Keratinocyte (primary cell): ENCODE measurements around the gene MAPK12. TPM values are rescaled to one million over a fixed set of nuclear protein-coding genes. Genes with fewer than 3 reads are reported as not detected.

Experiments used
- DNase-seq: peaks from one replicate; pipeline ENCODE4 v3.0.0-alpha.2; 2011; ENCODE audit warnings: low read depth, missing footprints, low spot score
- FAIRE-seq: peaks from 2 replicates; lab custom pipeline; 2011; peaks lifted over from hg19 to GRCh38; lab: Jason Lieb, UNC
- H2AFZ ChIP-seq: 2 replicates; pipeline ENCODE4 v1.6.0; 2012; ENCODE audit warnings: low read length, control low read depth, inconsistent platforms; ENCODE audit not compliant: control insufficient read depth
- H3K27ac ChIP-seq: 2 replicates; pipeline ENCODE4 v1.5.1; 2011; ENCODE audit warnings: low read length; ENCODE audit not compliant: control insufficient read depth, insufficient read depth
- H3K27me3 ChIP-seq: 3 replicates; pipeline ENCODE4 v1.6.0; 2011; ENCODE audit warnings: low read length; ENCODE audit not compliant: control insufficient read depth, insufficient read depth; ENCODE audit errors: extremely low read depth
- H3K36me3 ChIP-seq, 2 experiments: 2 replicates in 1 of 2; 3 replicates in 1 of 2; pipeline ENCODE4 v1.5.1; 2011; ENCODE audit warnings: low read length in 2 of 2, mild to moderate bottlenecking in 1 of 2; ENCODE audit not compliant: control insufficient read depth in 2 of 2, insufficient read depth in 2 of 2; ENCODE audit errors: extremely low read depth in 1 of 2
- H3K4me1 ChIP-seq: 3 replicates; pipeline ENCODE4 v1.5.1; 2011; ENCODE audit warnings: low read length; ENCODE audit not compliant: control insufficient read depth, insufficient read depth; ENCODE audit errors: extremely low read depth
- H3K4me2 ChIP-seq: 3 replicates; pipeline ENCODE4 v1.6.0; 2011; ENCODE audit warnings: low read depth, low read length; ENCODE audit not compliant: control insufficient read depth, insufficient read depth; ENCODE audit errors: extremely low read depth
- H3K4me3 ChIP-seq, 3 experiments: fragments of 200-600 bp in 1 of 3; sonication (generic) in 1 of 3; 2 replicates in 2 of 3; 3 replicates in 1 of 3; pipeline ENCODE4 v1.5.1; 2011 to 2016; ENCODE audit warnings: low read length in 3 of 3, mild to moderate bottlenecking in 3 of 3, control low read depth in 2 of 3, inconsistent platforms in 1 of 3, low read depth in 1 of 3, mixed read lengths in 1 of 3, mixed run types in 1 of 3, moderate library complexity in 1 of 3; ENCODE audit not compliant: control insufficient read depth in 2 of 3, insufficient read depth in 2 of 3; ENCODE audit errors: extremely low read depth in 1 of 3
- H3K79me2 ChIP-seq: 2 replicates; pipeline ENCODE4 v1.6.0; 2012; ENCODE audit warnings: low read length; ENCODE audit not compliant: control insufficient read depth, insufficient read depth
- H3K9ac ChIP-seq: 3 replicates; pipeline ENCODE4 v1.6.0; 2011; ENCODE audit warnings: low read length; ENCODE audit not compliant: control insufficient read depth, insufficient read depth; ENCODE audit errors: extremely low read depth
- H3K9me1 ChIP-seq: 3 replicates; pipeline ENCODE4 v1.6.0; 2011; ENCODE audit warnings: low read length; ENCODE audit not compliant: control insufficient read depth, insufficient read depth; ENCODE audit errors: extremely low read depth
- H3K9me3 ChIP-seq: 2 replicates; pipeline ENCODE4 v1.5.1; 2012; ENCODE audit warnings: low read depth, low read length; ENCODE audit not compliant: control insufficient read depth
- H4K20me1 ChIP-seq: 3 replicates; pipeline ENCODE4 v1.6.0; 2011; ENCODE audit warnings: low read length; ENCODE audit not compliant: control insufficient read depth, insufficient read depth; ENCODE audit errors: extremely low read depth
- EZH2 ChIP-seq: IDR thresholded peaks from one replicate; pipeline ENCODE4 v1.6.1; 2012; ENCODE audit warnings: inconsistent platforms, mild to moderate bottlenecking, low read length, moderate library complexity
- dilution Hi-C: fragments of 300-500 bp; cut with MboI; formaldehyde crosslinking; loops from one replicate; pipeline ENCODE4 v1.7.0; 2020; ENCODE audit warnings: low sequenced_read_pairs; ENCODE audit not compliant: extremely low pct_ligation_motif_present
- polyA plus RNA-seq, 5 experiments: library from polyadenylated mRNA; depleted of rRNA in 3 of 5; stranded (reverse) in 3 of 5; stranded (forward) in 1 of 5; unstranded in 1 of 5; fragments of >200 nt; gene quantifications; 1 replicate in 1 of 5; 2 replicates in 3 of 5; 3 replicates in 1 of 5; pipeline versions ENCODE4 v1.2.1 to v1.2.3, GENCODE V29; 2011 to 2012; ENCODE audit warnings: missing spikeins in 2 of 5, low read depth in 1 of 5, low replicate concordance in 1 of 5
- TF ChIP-seq, protein P1 (sequence below), 3 experiments: IDR thresholded peaks in 1 of 3; conservative IDR thresholded peaks in 1 of 3; optimal IDR thresholded peaks in 1 of 3; 2 replicates in 2 of 3; 3 replicates in 1 of 3; pipeline versions ENCODE3 to v1.5.1; 2011; ENCODE audit warnings: low read length in 3 of 3, mild to moderate bottlenecking in 3 of 3, moderate library complexity in 2 of 3, control low read depth in 1 of 3, inconsistent platforms in 1 of 3; ENCODE audit not compliant: insufficient read depth in 2 of 3; ENCODE audit errors: extremely low read depth in 1 of 3

The MAPK12 gene
- polyA plus RNA-seq, 1 donor (not counting 4 experiments of a cell fraction or from before 2014, with no cell fraction given), result 10.1 TPM

DNA sequence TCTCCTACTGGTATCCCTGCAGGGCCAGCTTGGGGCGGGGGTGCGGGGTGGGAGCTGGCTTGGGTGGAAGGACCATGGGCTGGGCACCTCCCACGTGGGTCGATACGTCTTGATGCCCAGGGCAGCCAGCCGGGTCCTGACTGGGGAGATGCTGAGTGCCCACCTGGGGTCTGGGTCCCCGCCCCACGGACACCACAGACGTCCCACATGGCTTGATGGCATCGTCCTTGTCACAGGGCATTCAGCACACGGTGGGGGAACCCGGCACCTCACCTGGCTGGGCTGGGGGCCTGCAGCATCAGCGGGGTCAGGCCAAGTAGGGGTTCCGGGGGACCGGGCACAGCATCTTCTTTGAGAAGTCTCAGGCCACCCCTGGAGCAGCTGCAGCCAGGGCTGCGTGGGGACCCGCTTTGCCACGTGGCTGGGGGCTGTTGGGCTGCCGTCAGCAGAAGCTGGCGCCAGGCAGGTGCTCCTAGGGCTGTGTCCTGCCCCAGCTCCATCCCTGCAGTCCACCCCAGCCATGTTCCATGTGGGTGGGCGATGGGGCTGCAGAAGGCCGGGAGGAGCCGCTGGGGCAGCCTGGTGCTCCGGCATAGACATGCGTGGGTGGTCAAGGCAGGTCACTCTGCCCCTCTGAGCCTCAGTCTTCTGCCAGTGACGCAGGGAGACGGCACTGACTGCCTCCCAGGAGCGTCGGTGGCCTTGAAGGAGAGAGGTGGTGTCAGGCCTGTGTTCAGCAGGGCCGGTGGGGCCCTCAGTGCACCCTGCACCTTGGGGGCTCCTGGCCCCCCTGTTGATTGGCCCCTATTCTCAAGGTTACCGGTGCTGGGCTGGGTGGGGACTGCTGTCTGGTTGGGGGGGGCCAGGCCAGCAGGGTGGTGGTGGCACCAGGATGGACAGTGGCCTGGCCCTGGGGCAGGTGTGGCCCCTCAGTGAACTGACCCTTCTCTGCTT, 52.3 kb downstream of the MAPK12 start:
- Histone ChIP-seq H3K27me3 (no peaks in the 10 kb centered on the region), H3K27ac (no peak overlapping the region), H3K36me3 (peaks cover 23 to 34% of the 10 kb centered on the region in 2 experiments), H3K4me2 (no peak overlapping the region), H3K9ac (no peak overlapping the region), H3K79me2 (peaks cover 28% of the 10 kb centered on the region), H3K4me3 (no peak overlapping the region), H3K9me1 (peaks cover 2% of the 10 kb centered on the region), H4K20me1 (peaks cover 10% of the 10 kb centered on the region), H2AFZ (no peak overlapping the region), H3K9me3 (no peaks in the 10 kb centered on the region), H3K4me1 (peaks cover 6% of the 10 kb centered on the region)
- FAIRE-seq (no peak), DNase-seq (no peak)
- TF ChIP-seq, protein P1, sequence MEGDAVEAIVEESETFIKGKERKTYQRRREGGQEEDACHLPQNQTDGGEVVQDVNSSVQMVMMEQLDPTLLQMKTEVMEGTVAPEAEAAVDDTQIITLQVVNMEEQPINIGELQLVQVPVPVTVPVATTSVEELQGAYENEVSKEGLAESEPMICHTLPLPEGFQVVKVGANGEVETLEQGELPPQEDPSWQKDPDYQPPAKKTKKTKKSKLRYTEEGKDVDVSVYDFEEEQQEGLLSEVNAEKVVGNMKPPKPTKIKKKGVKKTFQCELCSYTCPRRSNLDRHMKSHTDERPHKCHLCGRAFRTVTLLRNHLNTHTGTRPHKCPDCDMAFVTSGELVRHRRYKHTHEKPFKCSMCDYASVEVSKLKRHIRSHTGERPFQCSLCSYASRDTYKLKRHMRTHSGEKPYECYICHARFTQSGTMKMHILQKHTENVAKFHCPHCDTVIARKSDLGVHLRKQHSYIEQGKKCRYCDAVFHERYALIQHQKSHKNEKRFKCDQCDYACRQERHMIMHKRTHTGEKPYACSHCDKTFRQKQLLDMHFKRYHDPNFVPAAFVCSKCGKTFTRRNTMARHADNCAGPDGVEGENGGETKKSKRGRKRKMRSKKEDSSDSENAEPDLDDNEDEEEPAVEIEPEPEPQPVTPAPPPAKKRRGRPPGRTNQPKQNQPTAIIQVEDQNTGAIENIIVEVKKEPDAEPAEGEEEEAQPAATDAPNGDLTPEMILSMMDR (optimal IDR thresholded peaks at IDR 0.05 in 1 of 3, IDR thresholded peaks at IDR 0.05 in 1 of 3, conservative IDR thresholded peaks at IDR 0.05 in 1 of 3; ENCODE audit: extremely low read depth in 1 of 3, insufficient read depth in 2 of 3, low read length in 3 of 3), result no peak
- no peak for TF ChIP-seq EZH2
- dilution Hi-C loops, result no loop called here

DNA sequence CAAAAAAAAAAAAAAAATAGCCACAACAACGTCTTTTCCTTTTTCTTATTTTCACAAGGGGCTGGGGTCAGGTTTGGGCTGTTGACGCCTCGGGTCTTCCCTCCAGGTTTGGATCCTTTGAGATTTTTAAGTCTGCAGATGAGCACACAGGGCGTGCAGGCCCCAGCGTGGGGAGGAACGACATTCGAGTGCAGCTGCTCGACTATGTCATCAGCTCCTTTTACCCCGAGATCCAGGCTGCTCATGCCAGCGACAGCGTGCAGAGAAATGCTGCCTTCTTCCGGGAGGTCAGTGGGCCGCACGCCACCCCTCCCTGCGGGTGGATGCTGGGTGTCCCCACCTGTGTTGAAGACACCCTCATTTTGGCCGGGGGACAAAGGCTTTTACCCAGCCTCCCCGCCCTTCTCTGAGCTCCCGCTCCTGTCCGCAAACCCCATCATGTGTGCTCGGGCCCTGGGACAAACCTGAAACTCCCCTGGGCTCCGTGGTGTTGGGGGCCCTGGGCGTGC, 53.0 kb downstream of the MAPK12 start:
- H3K4me3 ChIP-seq, result no peak overlapping the region
- no peaks in the 10 kb centered on the region for H3K27me3 ChIP-seq
- no peak overlapping the region for H3K9ac ChIP-seq
- TF ChIP-seq, protein P1 (optimal IDR thresholded peaks at IDR 0.05 in 1 of 3, IDR thresholded peaks at IDR 0.05 in 1 of 3, conservative IDR thresholded peaks at IDR 0.05 in 1 of 3; ENCODE audit: extremely low read depth in 1 of 3, insufficient read depth in 2 of 3, low read length in 3 of 3), result no peak
- no peak for TF ChIP-seq EZH2
- H3K79me2 ChIP-seq, result peaks cover 25% of the 10 kb centered on the region
- H3K9me3 ChIP-seq, result no peaks in the 10 kb centered on the region
- peaks cover 23 to 35% of the 10 kb centered on the region in 2 experiments for H3K36me3 ChIP-seq
- dilution Hi-C loops, result no loop called here
- no peak overlapping the region for H3K4me2 ChIP-seq
- DNase-seq, result no peak
- peaks cover 6% of the 10 kb centered on the region for H3K4me1 ChIP-seq
- peaks cover 10% of the 10 kb centered on the region for H4K20me1 ChIP-seq
- no peak for FAIRE-seq
- peaks cover 2% of the 10 kb centered on the region for H3K9me1 ChIP-seq
- H2AFZ ChIP-seq, result no peak overlapping the region
- no peak overlapping the region for H3K27ac ChIP-seq
